CD4-positive, alpha-beta T cell treated with Interleukin-12 subunit alpha and Interleukin-12 subunit beta, for 1 hour (primary cell): ENCODE data around the gene KIAA1217.

Experiments
- DNase-seq: peaks from one replicate; pipeline ENCODE4 v3.0.0-alpha.2; 2020

The KIAA1217 gene

GRCh38 chr10:24209946-24210491 lies 1.1 kb downstream of the KIAA1217 start:
- DNase-seq: no peak

- no peak for DNase-seq
These were observed 1.6 kb downstream of the KIAA1217 start for GRCh38 chr10:24210501-24210900.

GRCh38 chr10:24213266-24213665 lies 4.3 kb downstream of the KIAA1217 start:
- DNase-seq: no peak

- DNase-seq: no peak
These were observed 4.9 kb downstream of the KIAA1217 start for GRCh38 chr10:24213881-24214280.

- no peak for DNase-seq
These were observed 5.8 kb downstream of the KIAA1217 start for GRCh38 chr10:24214762-24215161.

- DNase-seq: no peak
These were observed 6.3 kb downstream of the KIAA1217 start for GRCh38 chr10:24215196-24215595.

- no peak for DNase-seq
These were observed 6.7 kb downstream of the KIAA1217 start for GRCh38 chr10:24215603-24216002.

GRCh38 chr10:24219963-24220362 lies 11.0 kb downstream of the KIAA1217 start:
- no peak for DNase-seq

- DNase-seq: no peak
These were observed 14.4 kb downstream of the KIAA1217 start for GRCh38 chr10:24223341-24223740.

GRCh38 chr10:24223953-24224352 lies 15.0 kb downstream of the KIAA1217 start:
- no peak for DNase-seq

- DNase-seq: no peak
These were observed 19.7 kb downstream of the KIAA1217 start for GRCh38 chr10:24228642-24229041.

GRCh38 chr10:24229909-24230308 lies 21.0 kb downstream of the KIAA1217 start:
- DNase-seq: no peak

- DNase-seq: no peak
These were observed 22.3 kb downstream of the KIAA1217 start for GRCh38 chr10:24231200-24231599.

- no peak for DNase-seq
These were observed 25.8 kb downstream of the KIAA1217 start for GRCh38 chr10:24234784-24235183.

- no peak for DNase-seq
These were observed 26.5 kb downstream of the KIAA1217 start for GRCh38 chr10:24235471-24235870.

- no peak for DNase-seq
These were observed 29.0 kb downstream of the KIAA1217 start for GRCh38 chr10:24237801-24238395.

GRCh38 chr10:24238519-24239247 lies 29.7 kb downstream of the KIAA1217 start:
- no peak for DNase-seq

- DNase-seq: no peak
These were observed 30.5 kb downstream of the KIAA1217 start for GRCh38 chr10:24239289-24240040.

- no peak for DNase-seq
These were observed 31.3 kb downstream of the KIAA1217 start for GRCh38 chr10:24240041-24240751.

- DNase-seq: no peak
These were observed 32.6 kb downstream of the KIAA1217 start for GRCh38 chr10:24241536-24242040.

GRCh38 chr10:24242562-24242961 lies 33.6 kb downstream of the KIAA1217 start:
- no peak for DNase-seq

GRCh38 chr10:24246365-24246764 lies 37.4 kb downstream of the KIAA1217 start:
- no peak for DNase-seq

GRCh38 chr10:24247841-24248240 lies 38.9 kb downstream of the KIAA1217 start:
- no peak for DNase-seq
